SK-N-SH (cell line): ENCODE data around the gene TYMS. TPM values are rescaled to one million over a fixed set of nuclear protein-coding genes. Genes with fewer than 3 reads are reported as not detected.

Source experiments
- CTCF ChIA-PET: fragments of 300-600, 350-600 bp; formaldehyde crosslinking; extraction: SDS; loops from one replicate; lab custom pipeline; 2021; lab: Yijun Ruan, JAX
- POLR2A ChIA-PET: fragments of 350-600 bp; sonication (Branson Sonifier 250); formaldehyde crosslinking; extraction: SDS; loops from one replicate; lab custom pipeline; 2020; ENCODE audit warnings: antibody characterized with exemption, inconsistent platforms; lab: Yijun Ruan, JAX
- DNase-seq: peaks from one replicate; pipeline ENCODE4 v3.0.0; 2012
- H2AFZ ChIP-seq: fragments of 200-600 bp; sonication (generic); 2 replicates; pipeline ENCODE4 v1.8.1; 2016; ENCODE audit warnings: antibody characterized with exemption, mild to moderate bottlenecking, low read depth
- H3F3A ChIP-seq: fragments of 200-600 bp; sonication (generic); replicated peaks from 2 replicates; pipeline ENCODE3; 2016; ENCODE audit warnings: antibody characterized with exemption, mild to moderate bottlenecking; ENCODE audit not compliant: insufficient read depth
- H3K27ac ChIP-seq, 2 experiments: fragments of 200-500 bp in 1 of 2; fragments of 200-600 bp in 1 of 2; sonication (Bioruptor generic) in 1 of 2; sonication (generic), shearing (Covaris generic) in 1 of 2; 2 replicates each; pipeline versions ENCODE4 v1.5.1 to v1.6.1; 2014 to 2016; ENCODE audit warnings: low read depth in 2 of 2, inconsistent platforms in 1 of 2, low read length in 1 of 2, mild to moderate bottlenecking in 1 of 2, mixed read lengths in 1 of 2
- H3K27me3 ChIP-seq: fragments of 200-600 bp; sonication (generic), shearing (Covaris generic); 2 replicates; pipeline ENCODE4 v1.6.1; 2016; ENCODE audit warnings: mixed run types; ENCODE audit not compliant: insufficient read depth
- H3K36me3 ChIP-seq, 2 experiments: fragments of 200-500 bp in 1 of 2; fragments of 200-600 bp in 1 of 2; sonication (Bioruptor generic) in 1 of 2; sonication (generic) in 1 of 2; replicated peaks in 1 of 2; 2 replicates each; pipeline versions ENCODE3 to v1.5.1; 2014 to 2016; ENCODE audit warnings: low read length in 1 of 2, mild to moderate bottlenecking in 1 of 2; ENCODE audit not compliant: insufficient read depth in 2 of 2, control insufficient read depth in 1 of 2
- H3K4me1 ChIP-seq, 2 experiments: fragments of 200-500 bp in 1 of 2; fragments of 200-600 bp in 1 of 2; sonication (Bioruptor generic) in 1 of 2; sonication (generic), shearing (Covaris generic) in 1 of 2; 2 replicates each; pipeline versions ENCODE4 v1.5.1 to v1.6.1; 2014 to 2016; ENCODE audit warnings: low read depth in 1 of 2, low read length in 1 of 2, mixed run types in 1 of 2; ENCODE audit not compliant: insufficient read depth in 2 of 2, control insufficient read depth in 1 of 2
- H3K4me2 ChIP-seq: fragments of 200-600 bp; sonication (generic), shearing (Covaris generic); 2 replicates; pipeline ENCODE4 v1.6.1; 2017; ENCODE audit warnings: mixed run types
- H3K4me3 ChIP-seq, 2 experiments: fragments of 200-500 bp in 1 of 2; fragments of 200-600 bp in 1 of 2; sonication (Bioruptor generic) in 1 of 2; sonication (generic), shearing (Covaris generic) in 1 of 2; 2 replicates each; pipeline versions ENCODE4 v1.5.1 to v1.8.1; 2014 to 2016; ENCODE audit warnings: low read depth in 2 of 2, inconsistent platforms in 1 of 2, low read length in 1 of 2, mild to moderate bottlenecking in 1 of 2, mixed read lengths in 1 of 2, moderate library complexity in 1 of 2
- H3K79me2 ChIP-seq: fragments of 200-600 bp; sonication (generic); 2 replicates; pipeline ENCODE4 v1.8.1; 2017; ENCODE audit warnings: mild to moderate bottlenecking; ENCODE audit not compliant: insufficient read depth
- H3K9ac ChIP-seq: fragments of 200-600 bp; sonication (generic); 2 replicates; pipeline ENCODE4 v1.6.1; 2017; ENCODE audit warnings: mixed run types
- H3K9me2 ChIP-seq: fragments of 200-600 bp; sonication (generic); 2 replicates; pipeline ENCODE4 v1.6.1; 2017; ENCODE audit warnings: mixed run types
- H3K9me3 ChIP-seq: fragments of 200-600 bp; sonication (generic); 2 replicates; pipeline ENCODE4 v1.6.1; 2017; ENCODE audit warnings: mixed run types, mild to moderate bottlenecking, moderate library complexity
- H4K20me1 ChIP-seq: fragments of 200-600 bp; sonication (generic); 2 replicates; pipeline ENCODE4 v1.6.1; 2017; ENCODE audit warnings: mild to moderate bottlenecking, mixed run types; ENCODE audit not compliant: insufficient read depth
- CTCF ChIP-seq: fragments of 200-600 bp; sonication (generic); IDR thresholded peaks from 2 replicates; pipeline ENCODE4 v1.6.1; 2017; ENCODE audit warnings: antibody characterized with exemption, mild to moderate bottlenecking, moderate library complexity
- EZH2phosphoT487 ChIP-seq: fragments of 200-600 bp; sonication (generic); IDR thresholded peaks from 2 replicates; pipeline ENCODE4 v1.6.1; 2017; ENCODE audit warnings: low read depth, mixed run types, mild to moderate bottlenecking, antibody characterized with exemption, moderate library complexity, borderline replicate concordance
- FOXM1 ChIP-seq: IDR thresholded peaks from 2 replicates; pipeline ENCODE4 v1.4.0; 2012; ENCODE audit warnings: low read depth, mild to moderate bottlenecking
- GABPA ChIP-seq: IDR thresholded peaks from 2 replicates; pipeline ENCODE4 v1.4.0; 2012; ENCODE audit warnings: low read depth, mild to moderate bottlenecking
- IRF3 ChIP-seq: fragments of 150-350 bp; IDR thresholded peaks from 2 replicates; pipeline ENCODE4 v1.6.1; 2016; ENCODE audit warnings: mild to moderate bottlenecking, low read depth, low read length
- JUND ChIP-seq: IDR thresholded peaks from 2 replicates; pipeline ENCODE4 v1.4.0; 2012
- MEF2A ChIP-seq: IDR thresholded peaks from 2 replicates; pipeline ENCODE4 v1.4.0; 2012; ENCODE audit warnings: low read depth, borderline replicate concordance
- NFIC ChIP-seq: IDR thresholded peaks from 2 replicates; pipeline ENCODE4 v1.4.0; 2012; ENCODE audit warnings: borderline replicate concordance
- NRF1 ChIP-seq: IDR thresholded peaks from 2 replicates; pipeline ENCODE4 v1.6.1; 2012; ENCODE audit warnings: low read depth, mild to moderate bottlenecking, low read length
- PBX3 ChIP-seq: IDR thresholded peaks from 2 replicates; pipeline ENCODE4; 2012
- RCOR1 ChIP-seq: fragments of 150-350 bp; IDR thresholded peaks from 2 replicates; pipeline ENCODE4 v1.6.1; 2017; ENCODE audit warnings: antibody characterized with exemption, low read length
- RXRA ChIP-seq: IDR thresholded peaks from 2 replicates; pipeline ENCODE4 v1.4.0; 2012; ENCODE audit warnings: low read depth, mild to moderate bottlenecking, borderline replicate concordance
- SIN3A ChIP-seq: IDR thresholded peaks from 2 replicates; pipeline ENCODE4 v1.6.1; 2012; ENCODE audit warnings: low read depth, mild to moderate bottlenecking, low read length, moderate library complexity, borderline replicate concordance
- SMC3 ChIP-seq: IDR thresholded peaks from 2 replicates; pipeline ENCODE4 v1.6.1; 2012; ENCODE audit warnings: low read depth, low read length, improper control_type of control experiment
- TCF12 ChIP-seq: IDR thresholded peaks from 2 replicates; pipeline ENCODE4 v1.4.0; 2012
- TEAD4 ChIP-seq: IDR thresholded peaks from 2 replicates; pipeline ENCODE4 v1.4.0; 2012; ENCODE audit warnings: mild to moderate bottlenecking, borderline replicate concordance; ENCODE audit not compliant: insufficient read depth
- WGBS: methylation state at CpG from one replicate; pipeline ENCODE4 v1.1.6; 2017; ENCODE audit warnings: low lambda C conversion rate; 5-methylcytosine and 5-hydroxymethylcytosine counted together
- polyA plus RNA-seq, 3 experiments: library from polyadenylated mRNA; depleted of rRNA; stranded (reverse); fragments of >200 nt; gene quantifications; 2 replicates each; pipeline ENCODE4 v1.2.3, GENCODE V29; 2012
- TF ChIP-seq, protein P1 (sequence below): IDR thresholded peaks from 2 replicates; pipeline ENCODE4 v1.6.1; 2012; ENCODE audit warnings: mild to moderate bottlenecking, low read depth, low read length, moderate library complexity

Gene TYMS
- polyA plus RNA-seq, 1 of the 3 experiments (the other 2 are of a cell fraction) = 101 TPM

DNA sequence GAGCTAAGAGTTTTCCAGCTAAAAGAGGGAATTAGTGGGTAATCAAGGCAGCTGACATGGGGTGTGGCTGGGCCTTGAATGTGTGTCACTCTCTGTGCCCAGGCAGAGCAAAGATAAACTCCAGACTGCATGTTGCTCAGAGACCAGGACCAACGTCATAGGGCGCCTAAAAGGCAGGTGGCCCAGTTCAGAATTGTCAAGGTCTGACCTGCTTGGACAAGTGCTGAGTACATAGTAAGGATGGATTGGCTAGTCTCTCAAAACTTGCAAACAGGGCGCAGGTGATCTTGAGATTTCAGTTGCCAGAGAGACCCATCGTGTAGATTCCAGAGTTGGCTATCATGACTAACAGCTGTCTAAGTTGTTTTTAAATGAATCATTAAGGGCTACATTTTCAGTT is 41.7 kb upstream of the TYMS start:
- Histone ChIP-seq H4K20me1 (no peaks in the 10 kb centered on the region), H3K27ac (no peak overlapping the region), H3K9me3 (no peaks in the 10 kb centered on the region), H3K4me1 (no peaks in the 10 kb centered on the region), H2AFZ (no peak overlapping the region), H3K4me2 (no peak overlapping the region), H3K4me3 (no peak overlapping the region), H3F3A (no peaks in the 10 kb centered on the region), H3K9ac (no peak overlapping the region), H3K27me3 (peaks cover 16% of the 10 kb centered on the region; the same call in 1 of the 2 replicates), H3K36me3 (no peaks in the 10 kb centered on the region), H3K79me2 (no peaks in the 10 kb centered on the region), H3K9me2 (no peaks in the 10 kb centered on the region)
- ChIA-PET CTCF (interaction anchor here (0.6 to 5.0 kb wide), 23 partner anchors 8 to 418 kb away, joined by 3 to 25 read pairs (median 4); partner anchors contain the start of gene THOC1), POLR2A (interaction anchor here (0.7 kb wide), 1 partner anchor 216 kb away, joined by 3 read pairs; no protein-coding TSS in a partner anchor)
- no peak for DNase-seq
- WGBS = 65% methylated on average over 4 of the region's 4 CpGs
- TF ChIP-seq JUND = no peak
- no peak for TF ChIP-seq SIN3A
- no peak for TF ChIP-seq SMC3
- no peak for TF ChIP-seq NFIC
- no peak for TF ChIP-seq MEF2A
- TF ChIP-seq CTCF = no peak
- no peak for TF ChIP-seq RCOR1
- no peak for TF ChIP-seq TEAD4
- TF ChIP-seq EZH2phosphoT487 = no peak
- TF ChIP-seq FOXM1 = no peak
- TF ChIP-seq GABPA = no peak
- no peak for TF ChIP-seq TCF12
- TF ChIP-seq RXRA = no peak
- TF ChIP-seq IRF3 = no peak
- TF ChIP-seq NRF1 = no peak
- no peak for TF ChIP-seq PBX3
- TF ChIP-seq, protein P1, sequence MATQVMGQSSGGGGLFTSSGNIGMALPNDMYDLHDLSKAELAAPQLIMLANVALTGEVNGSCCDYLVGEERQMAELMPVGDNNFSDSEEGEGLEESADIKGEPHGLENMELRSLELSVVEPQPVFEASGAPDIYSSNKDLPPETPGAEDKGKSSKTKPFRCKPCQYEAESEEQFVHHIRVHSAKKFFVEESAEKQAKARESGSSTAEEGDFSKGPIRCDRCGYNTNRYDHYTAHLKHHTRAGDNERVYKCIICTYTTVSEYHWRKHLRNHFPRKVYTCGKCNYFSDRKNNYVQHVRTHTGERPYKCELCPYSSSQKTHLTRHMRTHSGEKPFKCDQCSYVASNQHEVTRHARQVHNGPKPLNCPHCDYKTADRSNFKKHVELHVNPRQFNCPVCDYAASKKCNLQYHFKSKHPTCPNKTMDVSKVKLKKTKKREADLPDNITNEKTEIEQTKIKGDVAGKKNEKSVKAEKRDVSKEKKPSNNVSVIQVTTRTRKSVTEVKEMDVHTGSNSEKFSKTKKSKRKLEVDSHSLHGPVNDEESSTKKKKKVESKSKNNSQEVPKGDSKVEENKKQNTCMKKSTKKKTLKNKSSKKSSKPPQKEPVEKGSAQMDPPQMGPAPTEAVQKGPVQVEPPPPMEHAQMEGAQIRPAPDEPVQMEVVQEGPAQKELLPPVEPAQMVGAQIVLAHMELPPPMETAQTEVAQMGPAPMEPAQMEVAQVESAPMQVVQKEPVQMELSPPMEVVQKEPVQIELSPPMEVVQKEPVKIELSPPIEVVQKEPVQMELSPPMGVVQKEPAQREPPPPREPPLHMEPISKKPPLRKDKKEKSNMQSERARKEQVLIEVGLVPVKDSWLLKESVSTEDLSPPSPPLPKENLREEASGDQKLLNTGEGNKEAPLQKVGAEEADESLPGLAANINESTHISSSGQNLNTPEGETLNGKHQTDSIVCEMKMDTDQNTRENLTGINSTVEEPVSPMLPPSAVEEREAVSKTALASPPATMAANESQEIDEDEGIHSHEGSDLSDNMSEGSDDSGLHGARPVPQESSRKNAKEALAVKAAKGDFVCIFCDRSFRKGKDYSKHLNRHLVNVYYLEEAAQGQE = no peak
